ENCODE results near the gene GREB1L.
A peak's percentile ranks its signal among the peaks of the same experiment; 100 is the strongest.

The GREB1L gene

DNA sequence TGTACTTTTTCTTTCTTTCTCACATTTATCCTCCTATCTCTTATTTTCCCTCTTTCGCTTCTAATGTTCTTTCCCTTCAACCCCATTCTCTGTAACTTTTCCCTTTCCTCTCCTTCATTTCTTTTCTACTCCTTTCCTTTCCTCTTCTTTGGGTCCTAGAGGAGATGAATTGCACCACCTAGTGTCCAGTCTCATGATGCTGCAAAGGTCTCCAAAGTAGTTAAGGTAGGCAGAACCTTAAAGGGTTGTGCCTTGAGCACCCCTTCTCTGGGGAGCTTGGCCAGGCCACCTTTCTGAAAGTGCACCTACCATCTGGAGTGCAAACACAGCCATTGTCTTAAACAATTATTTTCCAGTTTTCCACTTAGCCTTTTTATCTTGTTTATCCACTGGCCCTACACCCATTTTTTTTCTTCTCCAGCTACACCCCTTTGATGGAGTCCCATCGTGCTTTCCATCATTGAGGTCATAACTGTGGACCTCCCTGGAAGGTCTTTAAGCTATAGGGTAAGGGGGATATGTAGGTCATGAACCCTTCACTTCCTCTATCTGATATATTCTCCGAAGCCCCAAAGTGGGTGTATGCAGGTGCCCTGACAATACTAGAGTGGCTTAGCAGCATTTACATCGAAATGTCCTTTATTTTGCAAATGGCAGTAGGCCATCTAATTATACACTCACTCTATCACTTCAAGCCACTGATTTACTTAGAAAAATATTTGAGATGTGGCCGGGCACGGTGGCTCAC is 202.6 kb downstream of the GREB1L start:
- Histone ChIP-seq H3K4me3 (ENCODE audit: low read length in 2 of 2) (no peak overlapping the region), H3K9ac (ENCODE audit: low read length in 2 of 2) (no peak overlapping the region), H3K4me1 (ENCODE audit: control insufficient read depth, insufficient read depth, low read length) (no peaks in the 10 kb centered on the region), H3K27me3 (ENCODE audit: control insufficient read depth in 1 of 2, insufficient read depth in 2 of 2, low read length in 2 of 2) (no peaks in the 10 kb centered on the region), H3K27ac (ENCODE audit: low read length) (no peak overlapping the region), H3K9me3 (ENCODE audit: control insufficient read depth in 2 of 2, low read length in 2 of 2) (no peaks in the 10 kb centered on the region), H3K36me3 (ENCODE audit: control insufficient read depth in 2 of 2, insufficient read depth in 2 of 2, low read length in 2 of 2) (no peaks in the 10 kb centered on the region)

DNA sequence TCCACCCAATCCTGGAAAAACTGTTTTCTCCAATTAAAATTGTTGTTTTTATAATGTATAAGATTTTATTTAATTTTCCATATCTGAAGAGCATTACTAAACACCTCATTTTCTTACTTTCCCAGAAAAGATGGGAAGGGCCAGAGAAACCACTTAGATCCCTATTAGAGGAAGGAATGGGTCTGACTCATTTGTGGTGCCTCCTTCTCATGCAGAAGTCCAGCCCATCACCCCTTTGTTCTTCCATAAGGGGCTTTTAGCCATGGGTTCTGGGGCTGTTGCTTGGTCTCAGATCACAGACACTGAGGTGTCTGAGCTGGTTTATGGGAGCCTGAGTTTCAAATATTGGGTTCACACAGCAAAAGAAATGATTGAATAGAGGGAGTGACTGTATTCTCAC is 206.3 kb downstream of the GREB1L start:
- H3K4me3 ChIP-seq (ENCODE audit: low read length in 2 of 2), result no peak overlapping the region
- H3K36me3 ChIP-seq (ENCODE audit: control insufficient read depth in 2 of 2, insufficient read depth in 2 of 2, low read length in 2 of 2), result no peaks in the 10 kb centered on the region
- no peak overlapping the region for H3K27ac ChIP-seq (ENCODE audit: low read length)
- H3K9ac ChIP-seq (ENCODE audit: low read length in 2 of 2), result no peak overlapping the region
- peaks cover 9% of the 10 kb centered on the region for H3K4me1 ChIP-seq (ENCODE audit: control insufficient read depth, insufficient read depth, low read length)
- H3K9me3 ChIP-seq (ENCODE audit: control insufficient read depth in 2 of 2, low read length in 2 of 2), result no peaks in the 10 kb centered on the region
- no peaks in the 10 kb centered on the region for H3K27me3 ChIP-seq (ENCODE audit: control insufficient read depth in 1 of 2, insufficient read depth in 2 of 2, low read length in 2 of 2)

DNA sequence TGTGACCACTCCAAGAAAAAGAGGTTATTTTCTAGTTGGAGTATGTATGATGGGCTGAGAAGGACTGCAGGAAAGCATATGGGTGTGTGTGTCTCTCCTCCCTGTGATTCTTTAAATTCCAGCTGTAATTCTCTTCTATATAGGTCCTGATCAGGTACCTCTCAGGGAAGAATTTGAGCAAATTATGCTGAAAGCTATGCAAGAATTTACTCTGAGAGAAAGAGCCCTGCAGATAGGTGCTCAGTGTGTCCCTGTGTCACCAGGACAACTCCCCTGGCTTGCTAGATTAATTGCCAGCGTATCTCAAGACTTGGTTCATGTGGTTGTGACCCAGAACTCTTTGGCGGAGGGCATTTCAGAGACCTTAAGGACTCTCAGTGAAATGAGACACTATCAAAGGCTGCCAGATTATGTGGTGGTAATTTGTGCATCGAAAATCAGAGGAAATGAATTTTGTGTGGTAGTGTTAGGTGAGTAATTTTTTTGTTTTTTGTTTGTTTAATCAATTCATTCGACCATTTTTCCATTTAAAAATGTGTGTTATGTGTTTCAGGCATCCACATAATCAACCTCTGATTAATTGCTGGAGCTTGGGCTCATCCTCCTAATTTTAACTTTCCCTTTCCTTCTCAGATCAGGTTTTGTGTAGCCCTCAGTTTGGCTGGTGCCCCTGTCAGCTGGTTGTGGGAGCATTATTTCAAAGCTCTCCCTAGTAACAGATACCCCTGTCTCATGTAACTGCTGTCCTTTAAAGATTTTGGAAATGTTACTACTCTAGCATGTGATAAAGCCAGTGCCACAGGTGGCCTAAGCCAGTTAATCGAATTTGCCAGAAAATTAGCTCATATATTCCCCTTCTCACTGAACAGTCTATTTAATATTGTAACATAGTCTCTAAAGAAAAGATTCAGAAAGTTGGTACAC is 207.6 kb downstream of the GREB1L start:
- Histone ChIP-seq H3K27me3 (ENCODE audit: control insufficient read depth in 1 of 2, insufficient read depth in 2 of 2, low read length in 2 of 2) (no peaks in the 10 kb centered on the region), H3K4me3 (ENCODE audit: low read length in 2 of 2) (no peak overlapping the region), H3K9me3 (ENCODE audit: control insufficient read depth in 2 of 2, low read length in 2 of 2) (no peaks in the 10 kb centered on the region), H3K9ac (ENCODE audit: low read length in 2 of 2) (no peak overlapping the region), H3K4me1 (ENCODE audit: control insufficient read depth, insufficient read depth, low read length) (peaks cover 15% of the 10 kb centered on the region), H3K27ac (ENCODE audit: low read length) (no peak overlapping the region), H3K36me3 (ENCODE audit: control insufficient read depth in 2 of 2, insufficient read depth in 2 of 2, low read length in 2 of 2) (no peaks in the 10 kb centered on the region)

DNA sequence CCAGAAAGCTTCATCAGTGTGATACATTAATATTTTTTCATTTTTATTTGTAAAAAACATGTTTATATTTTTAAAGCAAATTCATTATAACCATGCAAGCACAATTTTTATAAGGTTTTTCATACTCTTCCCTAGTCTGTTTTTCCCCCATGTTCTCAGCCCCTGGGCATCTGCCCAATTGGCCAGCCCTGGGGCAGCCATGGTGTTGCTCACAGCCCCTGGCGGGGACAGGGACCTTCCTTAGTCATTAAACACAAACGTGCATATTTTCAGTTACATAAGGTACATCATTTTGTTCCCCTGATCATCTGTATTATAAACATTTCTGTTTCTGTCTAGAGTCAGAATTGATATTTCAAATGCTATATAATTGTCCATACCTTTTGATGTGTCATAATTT is 208.5 kb downstream of the GREB1L start:
- Histone ChIP-seq H3K4me1 (ENCODE audit: control insufficient read depth, insufficient read depth, low read length) (peaks cover 15% of the 10 kb centered on the region), H3K9ac (ENCODE audit: low read length in 2 of 2) (no peak overlapping the region), H3K27ac (ENCODE audit: low read length) (no peak overlapping the region), H3K27me3 (ENCODE audit: control insufficient read depth in 1 of 2, insufficient read depth in 2 of 2, low read length in 2 of 2) (no peaks in the 10 kb centered on the region), H3K36me3 (ENCODE audit: control insufficient read depth in 2 of 2, insufficient read depth in 2 of 2, low read length in 2 of 2) (no peaks in the 10 kb centered on the region), H3K4me3 (ENCODE audit: low read length in 2 of 2) (no peak overlapping the region), H3K9me3 (ENCODE audit: control insufficient read depth in 2 of 2, low read length in 2 of 2) (no peaks in the 10 kb centered on the region)

DNA sequence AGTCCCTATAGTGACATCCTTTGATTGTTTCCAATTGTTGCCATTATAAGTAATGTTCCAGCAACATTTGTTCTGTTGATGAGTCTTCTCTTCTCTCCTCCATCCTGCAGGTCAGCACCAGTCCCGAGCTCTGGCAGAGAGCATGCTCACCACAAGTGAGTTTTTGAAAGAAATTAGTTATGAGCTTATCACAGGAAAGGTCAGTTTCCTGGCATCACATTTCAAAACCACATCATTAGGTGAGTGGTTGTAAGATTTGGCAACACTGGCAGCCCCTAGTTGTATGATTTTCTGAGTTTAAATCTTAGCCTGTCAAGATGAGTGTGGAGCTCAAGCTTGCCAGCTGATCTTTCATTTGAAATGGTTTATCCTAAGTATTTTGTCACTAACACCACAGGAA is 208.9 kb downstream of the GREB1L start:
- Histone ChIP-seq H3K36me3 (ENCODE audit: control insufficient read depth in 2 of 2, insufficient read depth in 2 of 2, low read length in 2 of 2) (no peaks in the 10 kb centered on the region), H3K9me3 (ENCODE audit: control insufficient read depth in 2 of 2, low read length in 2 of 2) (no peaks in the 10 kb centered on the region), H3K4me3 (ENCODE audit: low read length in 2 of 2) (no peak overlapping the region), H3K4me1 (ENCODE audit: control insufficient read depth, insufficient read depth, low read length) (peaks cover 15% of the 10 kb centered on the region), H3K27me3 (ENCODE audit: control insufficient read depth in 1 of 2, insufficient read depth in 2 of 2, low read length in 2 of 2) (no peaks in the 10 kb centered on the region), H3K9ac (ENCODE audit: low read length in 2 of 2) (no peak overlapping the region), H3K27ac (ENCODE audit: low read length) (no peak overlapping the region)

DNA sequence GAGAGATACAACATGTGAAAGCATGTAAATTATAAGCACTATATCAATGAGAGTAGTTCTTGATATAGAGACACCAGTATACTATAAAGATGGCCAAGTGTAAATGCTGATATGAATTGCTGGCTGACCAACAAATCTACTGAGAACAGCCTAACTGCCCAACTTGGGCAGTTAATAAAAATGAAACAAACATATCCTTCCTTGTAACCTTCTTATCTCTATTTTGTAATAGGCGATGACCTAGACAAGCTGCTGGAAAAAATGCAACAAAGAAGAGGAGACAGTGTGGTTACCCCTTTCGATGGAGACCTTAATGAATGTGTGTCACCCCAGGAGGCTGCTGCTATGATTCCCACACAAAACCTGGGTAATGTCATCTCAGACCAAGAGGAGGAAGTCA is 209.8 kb downstream of the GREB1L start:
- no peaks in the 10 kb centered on the region for H3K27me3 ChIP-seq (ENCODE audit: control insufficient read depth in 1 of 2, insufficient read depth in 2 of 2, low read length in 2 of 2)
- H3K9me3 ChIP-seq (ENCODE audit: control insufficient read depth in 2 of 2, low read length in 2 of 2), result no peaks in the 10 kb centered on the region
- H3K27ac ChIP-seq (ENCODE audit: low read length), result no peak overlapping the region
- H3K9ac ChIP-seq (ENCODE audit: low read length in 2 of 2), result no peak overlapping the region
- H3K36me3 ChIP-seq (ENCODE audit: control insufficient read depth in 2 of 2, insufficient read depth in 2 of 2, low read length in 2 of 2), result no peaks in the 10 kb centered on the region
- peaks cover 18% of the 10 kb centered on the region for H3K4me1 ChIP-seq (ENCODE audit: control insufficient read depth, insufficient read depth, low read length)
- no peak overlapping the region for H3K4me3 ChIP-seq (ENCODE audit: low read length in 2 of 2)

DNA sequence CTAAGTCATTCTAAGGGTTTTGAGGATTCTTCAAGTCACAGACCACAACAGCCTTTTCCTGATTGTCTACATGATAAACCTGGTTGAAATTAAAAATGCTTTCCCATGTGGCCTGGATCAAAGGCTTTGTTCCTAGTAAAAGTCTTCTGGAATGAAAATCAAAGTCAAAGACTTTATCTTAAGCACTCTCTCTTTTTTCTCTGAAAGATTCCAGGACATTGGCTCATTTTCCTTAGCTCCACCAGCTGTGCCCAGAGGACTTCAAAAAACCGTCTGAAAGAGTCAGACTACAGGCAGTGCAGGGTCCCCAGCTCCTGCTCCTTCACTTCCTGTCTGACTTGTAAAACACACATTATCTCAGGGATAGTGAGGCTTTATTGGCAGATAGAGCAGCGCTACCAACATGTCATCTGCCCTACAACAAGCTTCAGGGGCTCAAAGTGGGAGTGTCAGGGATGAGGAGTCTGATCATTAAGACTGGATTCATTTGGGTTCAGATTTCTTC is 210.3 kb downstream of the GREB1L start:
- peaks cover 18% of the 10 kb centered on the region for H3K4me1 ChIP-seq (ENCODE audit: control insufficient read depth, insufficient read depth, low read length)
- no peak overlapping the region for H3K4me3 ChIP-seq (ENCODE audit: low read length in 2 of 2)
- no peaks in the 10 kb centered on the region for H3K36me3 ChIP-seq (ENCODE audit: control insufficient read depth in 2 of 2, insufficient read depth in 2 of 2, low read length in 2 of 2)
- H3K27me3 ChIP-seq (ENCODE audit: control insufficient read depth in 1 of 2, insufficient read depth in 2 of 2, low read length in 2 of 2), result no peaks in the 10 kb centered on the region
- peak overlapping the region; percentile 18 for H3K27ac ChIP-seq (ENCODE audit: low read length)
- H3K9me3 ChIP-seq (ENCODE audit: control insufficient read depth in 2 of 2, low read length in 2 of 2), result no peaks in the 10 kb centered on the region
- no peak overlapping the region for H3K9ac ChIP-seq (ENCODE audit: low read length in 2 of 2)

DNA sequence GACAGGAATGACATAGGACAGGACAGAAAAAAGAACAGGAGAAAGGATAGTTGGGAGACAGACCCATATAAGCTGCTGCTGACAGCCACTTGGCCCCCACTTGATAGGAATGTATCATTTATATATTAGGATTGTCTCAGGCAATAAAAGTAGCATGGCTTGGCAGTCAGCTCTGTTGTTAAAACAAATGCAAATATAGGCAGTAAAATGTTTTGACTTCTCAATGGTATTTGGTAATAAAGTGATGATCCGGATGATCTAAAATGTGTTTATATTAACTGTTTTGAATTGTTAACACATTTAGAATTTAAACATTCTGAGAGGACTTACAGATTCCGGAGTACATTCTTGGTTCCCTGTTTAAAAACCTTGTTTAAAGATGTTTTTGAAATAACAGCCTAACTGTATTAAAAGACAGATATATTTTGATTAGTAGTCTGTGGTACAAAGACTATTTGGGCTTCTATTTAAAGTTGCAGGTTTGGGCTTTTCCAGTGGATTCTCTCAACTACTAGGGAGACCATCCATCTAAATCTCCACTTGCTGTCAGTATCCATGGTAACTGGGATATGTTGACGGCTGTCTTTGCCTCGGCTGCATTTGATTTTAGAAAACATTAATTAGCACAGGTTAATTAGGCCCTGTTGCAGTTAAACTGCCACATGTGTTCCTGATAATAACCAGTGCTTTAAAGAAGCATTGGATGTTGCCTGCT is 210.9 kb downstream of the GREB1L start:
- peaks cover 18% of the 10 kb centered on the region for H3K4me1 ChIP-seq (ENCODE audit: control insufficient read depth, insufficient read depth, low read length)
- no peak overlapping the region for H3K9ac ChIP-seq (ENCODE audit: low read length in 2 of 2)
- H3K27me3 ChIP-seq (ENCODE audit: control insufficient read depth in 1 of 2, insufficient read depth in 2 of 2, low read length in 2 of 2), result no peaks in the 10 kb centered on the region
- no peaks in the 10 kb centered on the region for H3K36me3 ChIP-seq (ENCODE audit: control insufficient read depth in 2 of 2, insufficient read depth in 2 of 2, low read length in 2 of 2)
- H3K27ac ChIP-seq (ENCODE audit: low read length), result peak overlapping the region; percentile 37
- H3K4me3 ChIP-seq (ENCODE audit: low read length in 2 of 2), result no peak overlapping the region
- no peaks in the 10 kb centered on the region for H3K9me3 ChIP-seq (ENCODE audit: control insufficient read depth in 2 of 2, low read length in 2 of 2)

DNA sequence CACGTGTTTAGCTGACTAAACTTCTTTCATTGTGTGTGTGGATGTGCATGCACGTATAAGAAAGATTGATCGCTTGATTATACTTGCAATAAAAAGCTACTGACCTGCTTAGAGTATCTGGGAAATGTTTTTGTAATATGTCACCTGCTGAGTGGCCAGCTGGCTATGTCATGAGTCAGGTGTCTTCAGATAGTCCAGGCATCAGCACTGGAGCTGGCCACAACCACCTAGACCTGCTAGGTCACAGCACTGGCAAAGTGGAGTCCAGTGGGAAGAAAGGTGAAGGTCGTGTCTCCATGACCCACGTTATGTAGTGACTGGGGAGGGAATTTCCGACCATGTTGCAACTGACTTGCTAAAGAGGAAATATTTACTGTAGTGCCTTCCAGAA is 211.5 kb downstream of the GREB1L start:
- no peaks in the 10 kb centered on the region for H3K27me3 ChIP-seq (ENCODE audit: control insufficient read depth in 1 of 2, insufficient read depth in 2 of 2, low read length in 2 of 2)
- H3K9ac ChIP-seq (ENCODE audit: low read length in 2 of 2), result no peak overlapping the region
- peak overlapping the region; percentile 37 for H3K27ac ChIP-seq (ENCODE audit: low read length)
- H3K36me3 ChIP-seq (ENCODE audit: control insufficient read depth in 2 of 2, insufficient read depth in 2 of 2, low read length in 2 of 2), result no peaks in the 10 kb centered on the region
- H3K4me1 ChIP-seq (ENCODE audit: control insufficient read depth, insufficient read depth, low read length), result peaks cover 21% of the 10 kb centered on the region
- H3K9me3 ChIP-seq (ENCODE audit: control insufficient read depth in 2 of 2, low read length in 2 of 2), result no peaks in the 10 kb centered on the region
- H3K4me3 ChIP-seq (ENCODE audit: low read length in 2 of 2), result no peak overlapping the region

DNA sequence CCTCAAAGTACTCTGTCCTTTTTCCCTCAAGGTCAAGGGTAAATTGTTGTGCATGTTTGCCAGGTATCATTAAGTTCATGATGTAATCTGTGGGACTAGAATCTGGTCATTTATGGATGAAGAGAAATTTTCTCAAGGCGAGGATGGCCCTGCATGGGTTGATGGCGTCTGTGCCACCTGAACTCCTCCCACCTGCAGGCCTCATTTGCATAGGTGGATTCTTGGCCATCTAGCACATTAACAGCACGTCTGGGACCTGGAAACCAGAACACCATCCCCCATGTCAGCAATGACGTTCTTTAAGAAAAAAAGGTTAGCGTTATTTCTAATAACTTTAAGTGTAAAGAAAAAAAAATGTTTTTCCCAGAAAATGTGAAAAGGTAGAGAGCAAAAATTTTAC is 212.7 kb downstream of the GREB1L start:
- Histone ChIP-seq H3K9ac (ENCODE audit: low read length in 2 of 2) (no peak overlapping the region), H3K27ac (ENCODE audit: low read length) (no peak overlapping the region), H3K36me3 (ENCODE audit: control insufficient read depth in 2 of 2, insufficient read depth in 2 of 2, low read length in 2 of 2) (no peaks in the 10 kb centered on the region), H3K4me1 (ENCODE audit: control insufficient read depth, insufficient read depth, low read length) (peaks cover 25% of the 10 kb centered on the region), H3K9me3 (ENCODE audit: control insufficient read depth in 2 of 2, low read length in 2 of 2) (no peaks in the 10 kb centered on the region), H3K4me3 (ENCODE audit: low read length in 2 of 2) (no peak overlapping the region), H3K27me3 (ENCODE audit: control insufficient read depth in 1 of 2, insufficient read depth in 2 of 2, low read length in 2 of 2) (no peaks in the 10 kb centered on the region)
